Activated T-helper 2 cell treated with anti-CD3 and anti-CD28 coated beads, Interferon-gamma antibody, Interleukin-2, Interleukin-4, amounts not matched to agents 10 μg/mL and 5 μg/mL and 100 μg/mL, durations not matched to agents 14 hours and 24 hours and 36 hours (primary cell): Measurements from ENCODE around the gene DYNC1I1. TPM values are rescaled to one million over a fixed set of nuclear protein-coding genes. Genes with fewer than 3 reads are reported as not detected.

Experiments used
- DNase-seq: peaks from one replicate; pipeline ENCODE4 v3.0.0; 2021; ENCODE audit warnings: low spot score
- H3K27ac Mint-ChIP-seq: one replicate; pipeline ENCODE4 v1.8.0; 2021; ENCODE audit warnings: mixed read lengths
- H3K27me3 Mint-ChIP-seq: one replicate; pipeline ENCODE4 v1.8.0; 2021; ENCODE audit warnings: low read depth, mixed read lengths
- H3K36me3 Mint-ChIP-seq: one replicate; pipeline ENCODE4 v1.8.0; 2021; ENCODE audit warnings: low read depth, mixed read lengths
- H3K4me1 Mint-ChIP-seq: one replicate; pipeline ENCODE4 v1.8.0; 2021; ENCODE audit warnings: low read depth, mixed read lengths
- H3K4me3 Mint-ChIP-seq: one replicate; pipeline ENCODE4 v1.8.0; 2021; ENCODE audit warnings: low read depth, mild to moderate bottlenecking, moderate library complexity, mixed read lengths
- H3K9me3 Mint-ChIP-seq: one replicate; pipeline ENCODE4 v1.8.0; 2021; ENCODE audit warnings: mixed read lengths
- intact Hi-C: fragments of 100-400 bp; cut with micrococcal nuclease; formaldehyde crosslinking; loops from one replicate; pipeline ENCODE4 v1.15.1; 2023
- total RNA-seq: library from RNA; stranded (reverse); gene quantifications from 2 replicates; pipeline ENCODE4 v1.2.3, GENCODE V29; 2022

The DYNC1I1 gene
- total RNA-seq, 1 donor from 2014 or later: not detected

- peaks cover 5% of the 10 kb centered on the region for H3K27me3 Mint-ChIP-seq
- DNase-seq: no peak
- no peaks in the 10 kb centered on the region for H3K9me3 Mint-ChIP-seq
- no peaks in the 10 kb centered on the region for H3K4me1 Mint-ChIP-seq
- H3K27ac Mint-ChIP-seq: no peak overlapping the region
- H3K36me3 Mint-ChIP-seq: no peaks in the 10 kb centered on the region
- H3K4me3 Mint-ChIP-seq: no peak overlapping the region
- intact Hi-C loops: no loop called here
These were observed 232.9 kb downstream of the DYNC1I1 start for GRCh38 chr7:96005271-96005670.

GRCh38 chr7:96009148-96009547 lies 236.8 kb downstream of the DYNC1I1 start:
- no peak overlapping the region for H3K4me3 Mint-ChIP-seq
- H3K36me3 Mint-ChIP-seq: no peaks in the 10 kb centered on the region
- H3K9me3 Mint-ChIP-seq: no peaks in the 10 kb centered on the region
- no peak for DNase-seq
- H3K27me3 Mint-ChIP-seq: peaks cover 7% of the 10 kb centered on the region
- H3K4me1 Mint-ChIP-seq: no peaks in the 10 kb centered on the region
- H3K27ac Mint-ChIP-seq: no peak overlapping the region
- intact Hi-C loops: no loop called here

DNA sequence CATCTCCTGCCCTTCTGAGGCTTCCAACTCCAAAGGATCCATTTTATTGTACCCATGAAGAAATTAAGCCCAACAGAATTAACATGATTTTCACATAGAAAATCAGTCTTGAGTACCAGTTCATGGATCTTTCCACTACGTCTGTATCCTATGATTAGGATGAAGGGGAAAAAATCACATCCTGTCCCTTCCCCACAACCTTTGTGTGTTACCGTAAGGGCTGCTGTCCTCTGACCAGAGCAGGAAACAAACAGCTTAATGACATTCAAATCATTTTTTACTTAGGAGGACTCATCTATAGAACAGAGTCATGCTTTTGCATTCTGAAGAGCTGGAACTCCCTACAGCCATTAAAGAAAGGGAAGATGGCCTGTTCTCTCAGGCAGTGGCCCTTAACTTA lies 241.5 kb downstream of the DYNC1I1 start:
- H3K4me1 Mint-ChIP-seq: peaks cover 2% of the 10 kb centered on the region
- intact Hi-C loops: no loop called here

DNA sequence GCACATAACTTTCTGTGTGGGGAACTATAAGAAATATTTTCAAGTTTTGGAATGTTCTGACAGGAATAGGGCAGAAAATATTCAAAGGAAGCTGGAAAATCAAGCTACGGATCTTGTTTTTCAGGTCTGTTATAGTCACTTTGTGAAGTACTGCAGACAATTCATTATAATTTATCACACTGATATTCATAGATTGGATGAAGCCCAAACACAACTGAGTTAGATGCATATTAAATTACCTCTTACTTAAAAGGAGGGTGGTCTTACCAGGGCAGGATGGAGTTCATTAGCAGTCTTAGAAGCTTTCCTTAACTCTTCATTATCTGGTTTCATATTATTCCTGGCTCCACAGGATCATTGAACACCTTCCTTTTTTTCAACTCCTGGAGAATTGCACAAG lies 242.3 kb downstream of the DYNC1I1 start:
- H3K4me1 Mint-ChIP-seq: peaks cover 2% of the 10 kb centered on the region
- no peak for DNase-seq
- no peak overlapping the region for H3K27ac Mint-ChIP-seq
- H3K27me3 Mint-ChIP-seq: peaks cover 8% of the 10 kb centered on the region
- intact Hi-C loops: no loop called here
- H3K36me3 Mint-ChIP-seq: no peaks in the 10 kb centered on the region
- H3K4me3 Mint-ChIP-seq: no peak overlapping the region
- no peaks in the 10 kb centered on the region for H3K9me3 Mint-ChIP-seq

More for the DNA sequence above, 241.5 kb downstream of the DYNC1I1 start:
- Mint-ChIP-seq H3K27ac (no peak overlapping the region), H3K36me3 (no peaks in the 10 kb centered on the region), H3K27me3 (peaks cover 8% of the 10 kb centered on the region), H3K9me3 (no peaks in the 10 kb centered on the region), H3K4me3 (no peak overlapping the region)
- no peak for DNase-seq

DNA sequence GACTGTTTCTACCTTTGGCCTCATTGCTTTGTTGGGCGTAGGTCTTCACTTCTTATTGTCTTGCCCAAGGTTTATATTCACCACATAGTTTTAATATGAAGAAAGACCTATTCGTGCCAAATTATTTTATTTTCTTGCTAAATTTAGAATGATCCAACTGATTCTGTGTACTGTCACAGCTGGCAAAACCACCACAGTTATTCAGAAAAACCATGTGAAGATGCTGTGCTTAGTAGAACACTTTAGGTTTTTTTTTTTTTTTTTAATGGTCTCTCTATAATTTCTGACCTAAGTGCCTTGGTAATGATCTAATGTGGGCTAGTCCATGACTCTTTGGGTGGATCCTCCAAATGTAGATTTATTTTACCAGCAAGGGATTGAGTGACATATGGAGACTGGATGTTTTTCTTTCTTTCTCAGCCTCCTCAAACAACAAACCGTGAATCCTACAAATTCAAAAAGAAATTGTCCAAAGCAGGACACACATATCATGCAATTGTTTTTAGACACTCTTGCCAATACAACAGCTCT lies 243.8 kb downstream of the DYNC1I1 start:
- H3K27me3 Mint-ChIP-seq: peaks cover 8% of the 10 kb centered on the region
- intact Hi-C loops: no loop called here
- H3K4me1 Mint-ChIP-seq: peaks cover 2% of the 10 kb centered on the region
- no peak for DNase-seq
- no peak overlapping the region for H3K4me3 Mint-ChIP-seq
- H3K36me3 Mint-ChIP-seq: no peaks in the 10 kb centered on the region
- H3K27ac Mint-ChIP-seq: no peak overlapping the region
- H3K9me3 Mint-ChIP-seq: no peaks in the 10 kb centered on the region

GRCh38 chr7:96016735-96017134 lies 244.4 kb downstream of the DYNC1I1 start:
- no peaks in the 10 kb centered on the region for H3K36me3 Mint-ChIP-seq
- peaks cover 2% of the 10 kb centered on the region for H3K4me1 Mint-ChIP-seq
- no peak for DNase-seq
- H3K4me3 Mint-ChIP-seq: no peak overlapping the region
- peaks cover 8% of the 10 kb centered on the region for H3K27me3 Mint-ChIP-seq
- H3K9me3 Mint-ChIP-seq: no peaks in the 10 kb centered on the region
- intact Hi-C loops: no loop called here
- no peak overlapping the region for H3K27ac Mint-ChIP-seq

DNA sequence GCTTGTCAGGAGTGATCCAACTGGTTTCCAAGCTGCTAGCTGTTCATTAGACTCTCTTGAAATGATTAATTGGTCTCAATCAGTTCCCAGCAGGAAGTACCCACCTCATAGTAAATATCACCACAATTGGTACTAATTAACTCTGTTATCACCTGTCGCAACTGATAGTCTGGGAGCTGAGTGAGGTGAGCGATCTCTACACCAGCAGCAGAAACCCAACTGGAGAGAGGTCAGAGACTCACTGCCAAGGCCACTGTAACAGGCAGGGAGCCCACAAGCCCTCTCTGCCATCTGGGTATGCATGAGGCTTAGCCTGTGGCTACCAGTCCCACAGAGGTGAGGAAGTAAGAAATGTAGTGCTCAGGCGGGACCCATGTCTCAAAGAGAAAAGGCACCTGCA lies 245.5 kb downstream of the DYNC1I1 start:
- H3K27me3 Mint-ChIP-seq: peaks cover 7% of the 10 kb centered on the region
- no peak overlapping the region for H3K27ac Mint-ChIP-seq
- intact Hi-C loops: no loop called here
- no peak overlapping the region for H3K4me3 Mint-ChIP-seq
- no peaks in the 10 kb centered on the region for H3K9me3 Mint-ChIP-seq
- peaks cover 2% of the 10 kb centered on the region for H3K4me1 Mint-ChIP-seq
- H3K36me3 Mint-ChIP-seq: no peaks in the 10 kb centered on the region
- no peak for DNase-seq

DNA sequence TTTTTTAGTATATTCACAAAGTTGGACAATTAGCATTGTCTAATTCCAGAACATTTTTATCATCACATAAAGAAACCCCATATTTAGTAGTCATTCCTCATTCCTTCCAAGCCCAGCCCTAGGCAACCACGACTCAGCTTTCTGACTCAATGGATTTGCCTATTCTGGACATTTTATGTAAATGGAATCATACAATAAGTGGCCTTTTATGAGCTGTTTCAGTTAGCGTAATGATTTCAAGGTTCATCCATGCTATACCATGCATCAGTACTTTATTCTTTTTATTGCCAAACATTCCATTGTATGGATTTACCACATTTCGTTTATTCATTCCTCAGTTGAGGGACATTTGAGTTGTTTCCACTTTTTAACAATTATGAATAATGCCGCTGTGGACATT lies 249.2 kb downstream of the DYNC1I1 start:
- H3K27me3 Mint-ChIP-seq: no peaks in the 10 kb centered on the region
- no peaks in the 10 kb centered on the region for H3K9me3 Mint-ChIP-seq
- DNase-seq: no peak
- no peaks in the 10 kb centered on the region for H3K36me3 Mint-ChIP-seq
- intact Hi-C loops: no loop called here
- no peak overlapping the region for H3K4me3 Mint-ChIP-seq
- peaks cover 5% of the 10 kb centered on the region for H3K4me1 Mint-ChIP-seq
- H3K27ac Mint-ChIP-seq: no peak overlapping the region

- no peak overlapping the region for H3K4me3 Mint-ChIP-seq
- H3K27me3 Mint-ChIP-seq: no peaks in the 10 kb centered on the region
- peaks cover 4% of the 10 kb centered on the region for H3K4me1 Mint-ChIP-seq
- H3K9me3 Mint-ChIP-seq: no peaks in the 10 kb centered on the region
- H3K36me3 Mint-ChIP-seq: no peaks in the 10 kb centered on the region
- intact Hi-C loops: no loop called here
- DNase-seq: no peak
- no peak overlapping the region for H3K27ac Mint-ChIP-seq
These were observed 251.0 kb downstream of the DYNC1I1 start for GRCh38 chr7:96023387-96023786.

DNA sequence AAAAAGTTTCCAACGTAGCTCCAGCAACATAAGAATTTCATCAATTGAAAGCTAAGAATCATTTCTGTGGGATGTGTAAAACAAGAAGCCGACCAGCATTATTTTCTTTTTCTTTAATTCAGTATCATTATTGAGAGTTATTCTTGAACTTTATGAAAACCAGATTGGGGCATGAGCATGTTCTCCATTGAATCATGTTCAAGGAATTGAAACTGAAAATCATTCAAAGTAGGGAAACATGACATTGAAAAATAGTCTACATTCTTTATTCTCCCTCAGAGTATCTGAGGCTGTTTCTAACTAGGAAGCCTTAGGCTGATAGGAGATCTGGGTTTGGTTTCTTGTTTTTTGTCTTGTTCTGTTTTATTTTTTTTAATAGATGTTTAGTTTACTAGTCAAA lies 253.7 kb downstream of the DYNC1I1 start:
- no peaks in the 10 kb centered on the region for H3K36me3 Mint-ChIP-seq
- H3K4me1 Mint-ChIP-seq: peaks cover 8% of the 10 kb centered on the region
- intact Hi-C loops: no loop called here
- no peak overlapping the region for H3K4me3 Mint-ChIP-seq
- DNase-seq: no peak
- no peaks in the 10 kb centered on the region for H3K9me3 Mint-ChIP-seq
- H3K27me3 Mint-ChIP-seq: no peaks in the 10 kb centered on the region
- no peak overlapping the region for H3K27ac Mint-ChIP-seq

DNA sequence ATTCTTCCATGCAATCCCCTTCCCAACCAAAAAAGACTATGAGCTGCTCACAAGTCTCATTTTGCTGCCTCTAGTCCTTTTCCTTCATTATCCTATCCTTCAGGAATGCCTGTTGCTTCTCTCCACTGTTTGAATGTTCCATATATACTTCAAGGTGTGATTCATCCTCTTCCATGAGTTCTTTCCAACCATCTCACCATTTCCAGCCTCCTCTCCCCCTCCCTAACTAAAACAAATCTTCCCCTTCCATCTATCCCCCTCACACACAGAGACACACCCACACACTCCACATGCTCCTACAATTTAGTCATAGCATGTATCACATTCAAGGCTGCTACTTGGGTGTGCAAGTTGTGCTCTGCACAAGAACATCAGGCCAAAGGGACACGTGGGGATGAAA lies 254.3 kb downstream of the DYNC1I1 start:
- intact Hi-C loops: no loop called here
- Mint-ChIP-seq H3K36me3 (no peaks in the 10 kb centered on the region), H3K27me3 (no peaks in the 10 kb centered on the region), H3K9me3 (no peaks in the 10 kb centered on the region), H3K4me1 (peaks cover 8% of the 10 kb centered on the region), H3K27ac (no peak overlapping the region), H3K4me3 (no peak overlapping the region)
- DNase-seq: no peak

GRCh38 chr7:96028729-96029128 lies 256.4 kb downstream of the DYNC1I1 start:
- no peaks in the 10 kb centered on the region for H3K9me3 Mint-ChIP-seq
- H3K4me1 Mint-ChIP-seq: peaks cover 8% of the 10 kb centered on the region
- no peaks in the 10 kb centered on the region for H3K27me3 Mint-ChIP-seq
- DNase-seq: no peak
- no peak overlapping the region for H3K27ac Mint-ChIP-seq
- no peak overlapping the region for H3K4me3 Mint-ChIP-seq
- no peaks in the 10 kb centered on the region for H3K36me3 Mint-ChIP-seq
- intact Hi-C loops: no loop called here

DNA sequence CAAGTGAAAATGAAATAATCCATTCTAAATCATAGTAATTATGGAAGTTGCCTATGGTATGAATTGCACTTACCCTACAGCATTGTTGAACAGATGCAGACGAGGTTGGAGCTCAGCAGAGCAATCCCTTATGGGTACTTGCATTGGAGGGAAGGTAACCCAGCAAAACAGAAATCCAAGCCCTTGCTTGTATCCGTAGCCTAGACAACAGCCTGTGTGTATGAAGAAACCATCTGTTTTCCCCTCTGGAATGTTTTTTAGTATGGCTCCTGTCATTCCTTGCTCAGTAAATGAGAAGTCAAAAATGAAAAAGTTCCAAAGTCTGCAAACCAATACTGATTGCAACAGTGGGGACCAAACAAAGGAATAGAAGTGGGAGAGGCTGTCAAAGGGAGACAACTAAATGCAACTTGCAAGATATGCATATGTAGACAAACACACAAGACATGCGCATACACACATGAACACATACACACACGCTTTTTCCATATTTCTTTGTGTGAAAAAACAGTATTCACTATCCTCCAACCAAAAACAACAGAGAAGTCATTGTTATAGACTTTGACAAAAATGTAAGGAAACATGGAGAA lies 260.8 kb downstream of the DYNC1I1 start:
- Mint-ChIP-seq H3K36me3 (no peaks in the 10 kb centered on the region), H3K4me3 (no peak overlapping the region), H3K4me1 (peaks cover 4% of the 10 kb centered on the region), H3K27ac (no peak overlapping the region), H3K27me3 (no peaks in the 10 kb centered on the region), H3K9me3 (no peaks in the 10 kb centered on the region)
- no peak for DNase-seq
- intact Hi-C loops: no loop called here
